ENCODE data around the gene GNLY. TPM values are rescaled to one million over a fixed set of nuclear protein-coding genes. Genes with fewer than 3 reads are reported as not detected.
"Not testable (repeated sequence)": the region's sequence is repeated elsewhere in the genome, so short reads cannot be mapped to it uniquely, and the experiment has no call there.

Gene GNLY
- total RNA-seq, 1 donor from 2014 or later = not detected

- H3K36me3 ChIP-seq (ENCODE audit: insufficient read depth, low read length) = no peaks in the 10 kb centered on the region
- H3K4me1 ChIP-seq (ENCODE audit: insufficient read depth, low read length) = peaks cover 6% of the 10 kb centered on the region
- no peak within 1 kb of the TSS for H3K4me2 ChIP-seq (ENCODE audit: low read length)
- H3K27me3 ChIP-seq (ENCODE audit: insufficient read depth, low read length) = no peaks in the 10 kb centered on the region
- peaks cover under 1% of the 10 kb centered on the region for H3K9me3 Mint-ChIP-seq (ENCODE audit: unreplicated experiment)
- no peak within 1 kb of the TSS for H3K27ac ChIP-seq (ENCODE audit: low read depth, low read length)
- H2AFZ ChIP-seq (ENCODE audit: low read depth, low read length) = no peak within 1 kb of the TSS
- TF ChIP-seq EZH2 (IDR thresholded peaks at IDR 0.05; ENCODE audit: insufficient read depth, low read length) = no peak
- TF ChIP-seq CTCF (IDR thresholded peaks at IDR 0.05; ENCODE audit: insufficient read depth, low read depth, low read length) = no peak
- no peaks in the 10 kb centered on the region for H4K20me1 ChIP-seq (ENCODE audit: insufficient read depth, low read length)
- H3K4me3 Mint-ChIP-seq (ENCODE audit: unreplicated experiment) = no peak within 1 kb of the TSS
- no peaks in the 10 kb centered on the region for H3K9me3 ChIP-seq (ENCODE audit: insufficient read depth, low read depth, low read length)
- H3K79me2 ChIP-seq (ENCODE audit: insufficient read depth, low read length) = no peaks in the 10 kb centered on the region
- peaks cover 31% of the 10 kb centered on the region for H3K27me3 Mint-ChIP-seq (ENCODE audit: low read depth, unreplicated experiment)
- H3K4me1 Mint-ChIP-seq (ENCODE audit: low read depth, unreplicated experiment) = no peaks in the 10 kb centered on the region
- no peak within 1 kb of the TSS for H3K4me3 ChIP-seq (ENCODE audit: insufficient read depth, low read depth, low read length)
- no peak within 1 kb of the TSS for H3K27ac Mint-ChIP-seq (ENCODE audit: unreplicated experiment)
- H3K9ac ChIP-seq (ENCODE audit: low read length) = no peak within 1 kb of the TSS
- DNase-seq (ENCODE audit: low read depth) (no peak), FAIRE-seq (no peak)
- no peaks in the 10 kb centered on the region for H3K36me3 Mint-ChIP-seq (ENCODE audit: low read depth, unreplicated experiment)
Observed at GRCh38 chr2:85668009-85668856, 25.9 kb upstream of the GNLY start, which contains the start of gene SFTPB. SFTPB (minus strand) TSS chr2:85668199; CDS start chr2:85668183, 16 bp downstream.

GRCh38 chr2:85668857-85669142 lies 25.4 kb upstream of the GNLY start:
- peaks cover 33% of the 10 kb centered on the region for H3K27me3 Mint-ChIP-seq (ENCODE audit: low read depth, unreplicated experiment)
- no peak overlapping the region for H3K4me3 ChIP-seq (ENCODE audit: insufficient read depth, low read depth, low read length)
- H3K36me3 Mint-ChIP-seq (ENCODE audit: low read depth, unreplicated experiment) = no peaks in the 10 kb centered on the region
- H3K4me3 Mint-ChIP-seq (ENCODE audit: unreplicated experiment) = no peak overlapping the region
- DNase-seq (ENCODE audit: low read depth) (no peak), FAIRE-seq (no peak)
- H3K9me3 Mint-ChIP-seq (ENCODE audit: unreplicated experiment) = peaks cover 2% of the 10 kb centered on the region
- no peak overlapping the region for H3K9ac ChIP-seq (ENCODE audit: low read length)
- H2AFZ ChIP-seq (ENCODE audit: low read depth, low read length) = no peak overlapping the region
- no peaks in the 10 kb centered on the region for H3K27me3 ChIP-seq (ENCODE audit: insufficient read depth, low read length)
- no peaks in the 10 kb centered on the region for H3K79me2 ChIP-seq (ENCODE audit: insufficient read depth, low read length)
- TF ChIP-seq EZH2 (IDR thresholded peaks at IDR 0.05; ENCODE audit: insufficient read depth, low read length) (no peak), CTCF (IDR thresholded peaks at IDR 0.05; ENCODE audit: insufficient read depth, low read depth, low read length) (no peak)
- peaks cover 3% of the 10 kb centered on the region for H3K4me1 ChIP-seq (ENCODE audit: insufficient read depth, low read length)
- no peaks in the 10 kb centered on the region for H3K4me1 Mint-ChIP-seq (ENCODE audit: low read depth, unreplicated experiment)
- no peak overlapping the region for H3K27ac ChIP-seq (ENCODE audit: low read depth, low read length)
- H3K4me2 ChIP-seq (ENCODE audit: low read length) = no peak overlapping the region
- no peak overlapping the region for H3K27ac Mint-ChIP-seq (ENCODE audit: unreplicated experiment)
- H4K20me1 ChIP-seq (ENCODE audit: insufficient read depth, low read length) = no peaks in the 10 kb centered on the region
- no peaks in the 10 kb centered on the region for H3K36me3 ChIP-seq (ENCODE audit: insufficient read depth, low read length)
- no peaks in the 10 kb centered on the region for H3K9me3 ChIP-seq (ENCODE audit: insufficient read depth, low read depth, low read length)

- H3K4me1 Mint-ChIP-seq (ENCODE audit: low read depth, unreplicated experiment) = no peaks in the 10 kb centered on the region
- no peak overlapping the region for H3K4me3 ChIP-seq (ENCODE audit: insufficient read depth, low read depth, low read length)
- peaks cover 2% of the 10 kb centered on the region for H3K9me3 Mint-ChIP-seq (ENCODE audit: unreplicated experiment)
- no peak overlapping the region for H3K4me3 Mint-ChIP-seq (ENCODE audit: unreplicated experiment)
- peaks cover 2% of the 10 kb centered on the region for H3K27me3 ChIP-seq (ENCODE audit: insufficient read depth, low read length)
- H3K4me2 ChIP-seq (ENCODE audit: low read length) = no peak overlapping the region
- H3K4me1 ChIP-seq (ENCODE audit: insufficient read depth, low read length) = peaks cover 3% of the 10 kb centered on the region
- no peaks in the 10 kb centered on the region for H3K9me3 ChIP-seq (ENCODE audit: insufficient read depth, low read depth, low read length)
- DNase-seq (ENCODE audit: low read depth) (no peak), FAIRE-seq (no peak)
- H3K36me3 Mint-ChIP-seq (ENCODE audit: low read depth, unreplicated experiment) = no peaks in the 10 kb centered on the region
- no peak overlapping the region for H3K27ac Mint-ChIP-seq (ENCODE audit: unreplicated experiment)
- no peaks in the 10 kb centered on the region for H4K20me1 ChIP-seq (ENCODE audit: insufficient read depth, low read length)
- H3K9ac ChIP-seq (ENCODE audit: low read length) = no peak overlapping the region
- no peak overlapping the region for H3K27ac ChIP-seq (ENCODE audit: low read depth, low read length)
- H2AFZ ChIP-seq (ENCODE audit: low read depth, low read length) = no peak overlapping the region
- no peaks in the 10 kb centered on the region for H3K79me2 ChIP-seq (ENCODE audit: insufficient read depth, low read length)
- TF ChIP-seq CTCF (IDR thresholded peaks at IDR 0.05; ENCODE audit: insufficient read depth, low read depth, low read length) = no peak
- TF ChIP-seq EZH2 (IDR thresholded peaks at IDR 0.05; ENCODE audit: insufficient read depth, low read length) = no peak
- H3K36me3 ChIP-seq (ENCODE audit: insufficient read depth, low read length) = no peaks in the 10 kb centered on the region
- peaks cover 34% of the 10 kb centered on the region for H3K27me3 Mint-ChIP-seq (ENCODE audit: low read depth, unreplicated experiment)
Observed at GRCh38 chr2:85669549-85669948, 24.6 kb upstream of the GNLY start.

GRCh38 chr2:85670416-85670815 lies 23.7 kb upstream of the GNLY start:
- H3K4me1 ChIP-seq (ENCODE audit: insufficient read depth, low read length); H3K36me3 ChIP-seq (ENCODE audit: insufficient read depth, low read length); H3K27ac ChIP-seq (ENCODE audit: low read depth, low read length); DNase-seq (ENCODE audit: low read depth); H3K4me3 ChIP-seq (ENCODE audit: insufficient read depth, low read depth, low read length); H3K36me3 Mint-ChIP-seq (ENCODE audit: low read depth, unreplicated experiment); H3K27ac Mint-ChIP-seq (ENCODE audit: unreplicated experiment); H3K4me2 ChIP-seq (ENCODE audit: low read length); H3K27me3 ChIP-seq (ENCODE audit: insufficient read depth, low read length); H3K4me3 Mint-ChIP-seq (ENCODE audit: unreplicated experiment); FAIRE-seq; H4K20me1 ChIP-seq (ENCODE audit: insufficient read depth, low read length); H3K9me3 Mint-ChIP-seq (ENCODE audit: unreplicated experiment); H3K9me3 ChIP-seq (ENCODE audit: insufficient read depth, low read depth, low read length); H3K79me2 ChIP-seq (ENCODE audit: insufficient read depth, low read length); H3K9ac ChIP-seq (ENCODE audit: low read length); H2AFZ ChIP-seq (ENCODE audit: low read depth, low read length); H3K4me1 Mint-ChIP-seq (ENCODE audit: low read depth, unreplicated experiment): not testable (repeated sequence)
- H3K27me3 Mint-ChIP-seq (ENCODE audit: low read depth, unreplicated experiment) = peaks cover 36% of the 10 kb centered on the region

Measured in astrocyte (in vitro differentiated cells and primary cell).